Measurements from ENCODE around the gene KCNH2. TPM values are rescaled to one million over a fixed set of nuclear protein-coding genes. Genes with fewer than 3 reads are reported as not detected.

Gene KCNH2
- total and polyA plus RNA-seq, 2 of the 8 experiments (the other 6 are each of a cell fraction or from before 2014, with no cell fraction given) = 8.0 to 15.0 TPM

DNA sequence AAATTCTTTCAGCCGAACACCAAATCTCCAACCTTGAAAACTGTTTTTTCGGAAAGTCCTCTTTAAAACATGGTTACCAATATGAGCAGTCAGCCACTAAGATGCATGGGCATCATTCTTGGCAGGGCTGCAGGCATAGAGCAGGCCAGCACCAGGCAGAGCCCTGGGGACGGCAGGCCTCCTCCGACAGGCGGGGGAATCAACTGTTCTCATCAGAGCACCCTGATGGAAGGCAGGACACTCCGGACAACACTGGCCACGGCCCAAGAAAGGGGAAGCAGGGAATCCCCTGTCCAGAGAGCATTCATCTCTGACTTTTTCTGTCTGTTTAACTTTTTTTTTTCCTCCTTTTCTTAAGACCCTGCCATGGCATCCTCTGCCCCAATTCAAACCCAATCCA, 11.3 kb upstream of the KCNH2 start:
- no peak overlapping the region for H3K27ac ChIP-seq (ENCODE audit: low read depth, low read length)
- peak overlapping the region; percentile 13; the same call in 1 of the 2 replicates for H2BK20ac ChIP-seq (ENCODE audit: low read length)
- no peaks in the 10 kb centered on the region for H3K79me2 ChIP-seq (ENCODE audit: control insufficient read depth in 1 of 2, insufficient read depth in 2 of 2, low read length in 2 of 2)
- TF ChIP-seq CBX8 (IDR thresholded peaks at IDR 0.05; ENCODE audit: borderline replicate concordance, low read depth, low read length) (no peak), JUND (IDR thresholded peaks at IDR 0.05; ENCODE audit: low read length) (no peak), POU5F1 (IDR thresholded peaks at IDR 0.05; ENCODE audit: low read depth, low read length) (no peak), JUN (IDR thresholded peaks at IDR 0.05; ENCODE audit: low read depth, low read length) (no peak)

More for the DNA sequence above, 11.3 kb upstream of the KCNH2 start:
- H4K8ac ChIP-seq (ENCODE audit: extremely low read depth, insufficient read depth, low read length) = no peak overlapping the region
- H2BK15ac ChIP-seq (ENCODE audit: low read length) = peak overlapping the region; percentile 25; the same call in 1 of the 2 replicates
- no peak overlapping the region for H3K9ac ChIP-seq (replicated peaks in 1 of 4; ENCODE audit: extremely low read depth in 1 of 4, low read depth in 3 of 4, low read length in 3 of 4)
- no peak overlapping the region for H3K4me3 ChIP-seq (ENCODE audit: extremely low read depth in 1 of 4, insufficient read depth in 2 of 4, low read depth in 3 of 4, low read length in 4 of 4)
- H2AK5ac ChIP-seq (ENCODE audit: low read depth, low read length) = 0 out of 2 replicates have a peak overlapping the region, but pooled peaks have one; percentile 54
- DNase-seq (ENCODE audit: low read depth in 1 of 2, low spot score in 2 of 2) (no peak), FAIRE-seq (no peak)
- H3K14ac ChIP-seq (ENCODE audit: insufficient read length) = no peak overlapping the region
- no peak overlapping the region for H2AFZ ChIP-seq (ENCODE audit: low read length)
- H2BK5ac ChIP-seq (ENCODE audit: low read depth, low read length) = peak overlapping the region; percentile 27; the same call in 1 of the 2 replicates
- no peak overlapping the region for H2BK120ac ChIP-seq (replicated peaks; ENCODE audit: low read depth, low read length)
- H3K4me1 ChIP-seq (replicated peaks in 1 of 4; ENCODE audit: control insufficient read depth in 3 of 4, insufficient read depth in 4 of 4, low read length in 3 of 4) = peaks cover 4 to 18% (median 13%) of the 10 kb centered on the region in 4 experiments
- no peak overlapping the region for H3K4ac ChIP-seq (replicated peaks; ENCODE audit: insufficient read length, low read depth, low read length)
- no peak overlapping the region for H3K18ac ChIP-seq (ENCODE audit: extremely low read depth, low read length)
- H3K79me1 ChIP-seq (ENCODE audit: low read depth, low read length) = no peaks in the 10 kb centered on the region
- H2BK12ac ChIP-seq (ENCODE audit: low read depth, low read length) = peak overlapping the region; percentile 82; the same call in 1 of the 2 replicates
- peaks cover 0 to 2% of the 10 kb centered on the region in 2 experiments for H4K20me1 ChIP-seq (replicated peaks in 1 of 2; ENCODE audit: control insufficient read depth in 1 of 2, insufficient read depth in 2 of 2, low read length in 2 of 2)
- no peak overlapping the region for H4K91ac ChIP-seq (replicated peaks; ENCODE audit: insufficient read length, low read length)
- ChIA-PET POLR2A (ENCODE audit: partially characterized antibody) (interaction anchor here (0.6 to 1.4 kb wide), 5 partner anchors 11 to 89 kb away, joined by 3 read pairs; no protein-coding TSS in a partner anchor), CTCF (ENCODE audit: partially characterized antibody) (interaction anchor here (0.6 to 7.6 kb wide), 25 partner anchors 9 to 211 kb away, joined by 3 to 142 read pairs (median 5); no protein-coding TSS in a partner anchor)
- no peak overlapping the region for H3K23ac ChIP-seq (ENCODE audit: insufficient read length)
- no peak overlapping the region for H3K56ac ChIP-seq (replicated peaks; ENCODE audit: insufficient read length, low read depth, low read length)
- 81% methylated on average over 7 of the region's 7 CpGs; no CpG with 5 or more reads in 1 of the 2 experiments for WGBS, 2 experiments (ENCODE audit: extremely low coverage in 1 of 2, insufficient coverage in 1 of 2, insufficient read length in 1 of 2, insufficient replicate concordance in 2 of 2, low coverage in 1 of 2, low lambda C conversion rate in 2 of 2, missing lambda C conversion rate in 1 of 2)
- H3K9me3 ChIP-seq (ENCODE audit: insufficient read depth in 2 of 2, low read depth in 1 of 2, low read length in 1 of 2) = no peaks in the 10 kb centered on the region
- H3K36me3 ChIP-seq (ENCODE audit: control insufficient read depth in 2 of 4, insufficient read depth in 4 of 4, low read length in 3 of 4) = no peaks in the 10 kb centered on the region
- H3K27me3 ChIP-seq (replicated peaks in 1 of 4; ENCODE audit: control insufficient read depth in 3 of 4, extremely low read depth in 1 of 4, insufficient read depth in 3 of 4, low read length in 3 of 4) = no peaks in the 10 kb centered on the region
- H3K4me2 ChIP-seq (ENCODE audit: insufficient read depth in 1 of 2, low read depth in 2 of 2, low read length in 2 of 2) = 0 out of 4 replicates have a peak overlapping the region, but pooled peaks of 1 of the 2 experiments have one; percentile 4
- no peaks in the 10 kb centered on the region for H3K23me2 ChIP-seq (ENCODE audit: low read depth, low read length)
- no peak overlapping the region for H4K5ac ChIP-seq (ENCODE audit: insufficient read length, low read depth, low read length)

Measured in H1 (cell line).